Measurements from ENCODE around the gene STKLD1.
"Not testable (repeated sequence)": the region's sequence is repeated elsewhere in the genome, so short reads cannot be mapped to it uniquely, and the experiment has no call there.

STKLD1 gene

DNA sequence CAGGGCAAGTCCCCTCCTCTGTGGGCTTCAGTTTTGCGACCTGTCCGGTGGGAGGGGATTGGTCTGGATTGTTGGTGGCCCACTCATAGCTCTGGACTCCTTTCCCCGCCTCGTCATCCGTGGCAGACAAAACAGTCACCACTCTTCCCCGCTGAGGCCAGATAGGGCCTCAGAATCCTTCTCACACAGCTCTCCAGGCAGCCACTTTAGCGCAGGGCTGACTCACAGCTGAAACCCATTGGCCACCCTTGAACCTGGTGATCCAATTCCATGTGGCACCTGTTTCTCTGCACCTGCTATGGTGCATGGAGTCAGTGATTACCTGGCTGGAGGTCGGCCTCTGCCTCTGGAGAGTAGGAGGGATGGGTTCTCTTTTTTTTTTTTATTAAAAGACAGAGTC, 67.8 kb downstream of the STKLD1 start:
- DNase-seq (ENCODE audit: low read depth in 2 of 2): no peak

DNA sequence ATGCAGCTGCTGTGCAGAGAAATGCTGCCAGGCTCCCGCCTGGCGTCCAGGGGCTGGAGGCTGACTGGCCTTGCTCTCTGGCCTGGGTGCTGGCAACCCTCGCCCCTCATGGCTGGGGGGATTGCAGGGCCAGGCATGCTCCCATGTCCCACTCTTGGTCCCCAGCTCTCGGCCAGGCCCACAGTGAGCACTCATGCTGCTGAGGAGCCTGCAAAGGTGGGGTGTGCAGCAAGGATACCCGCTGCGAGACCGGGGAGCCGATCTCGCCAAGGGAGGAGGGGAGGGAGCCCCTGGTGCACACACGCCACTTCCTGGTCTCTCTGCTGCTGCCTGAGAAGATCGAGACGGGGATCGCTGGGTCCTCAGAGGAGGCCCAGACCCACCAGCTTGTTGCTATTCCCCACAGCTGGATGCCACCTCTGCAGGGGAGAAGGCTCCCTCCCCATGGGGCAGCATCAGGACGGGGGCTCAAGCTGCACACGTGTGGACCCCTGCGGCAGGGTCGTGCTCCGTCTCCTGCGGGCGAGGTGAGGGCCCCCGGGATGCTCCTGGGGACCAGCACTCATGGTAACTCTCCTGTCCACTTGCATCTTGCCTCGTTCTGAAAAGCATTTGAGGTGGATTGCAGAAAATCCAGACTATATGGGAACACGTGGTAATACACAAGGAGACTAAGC, 69.3 kb downstream of the STKLD1 start:
- no peak for DNase-seq (ENCODE audit: low read depth in 2 of 2)

DNA sequence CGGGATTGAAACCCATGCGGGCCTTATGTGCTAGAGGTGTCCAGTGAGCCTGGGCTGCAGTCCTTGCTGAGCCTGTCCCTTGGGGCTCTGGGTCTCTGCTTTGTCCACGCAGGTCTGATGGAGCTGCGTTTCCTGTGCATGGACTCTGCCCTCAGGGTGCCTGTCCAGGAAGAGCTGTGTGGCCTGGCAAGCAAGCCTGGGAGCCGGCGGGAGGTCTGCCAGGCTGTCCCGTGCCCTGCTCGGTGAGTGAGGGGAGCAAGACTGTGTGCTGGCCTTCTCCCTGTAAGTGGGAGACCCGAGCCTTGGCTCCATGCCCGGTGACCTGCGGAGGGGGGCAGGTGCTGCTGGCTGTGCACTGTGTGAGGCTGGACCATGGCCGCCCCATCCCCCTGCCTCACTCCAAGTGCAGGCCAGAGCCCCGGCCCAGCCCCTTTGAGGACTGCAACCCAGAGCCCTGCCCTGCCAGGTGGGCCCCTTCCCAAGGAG, 72.4 kb downstream of the STKLD1 start:
- DNase-seq (ENCODE audit: low read depth in 2 of 2): no peak

DNA sequence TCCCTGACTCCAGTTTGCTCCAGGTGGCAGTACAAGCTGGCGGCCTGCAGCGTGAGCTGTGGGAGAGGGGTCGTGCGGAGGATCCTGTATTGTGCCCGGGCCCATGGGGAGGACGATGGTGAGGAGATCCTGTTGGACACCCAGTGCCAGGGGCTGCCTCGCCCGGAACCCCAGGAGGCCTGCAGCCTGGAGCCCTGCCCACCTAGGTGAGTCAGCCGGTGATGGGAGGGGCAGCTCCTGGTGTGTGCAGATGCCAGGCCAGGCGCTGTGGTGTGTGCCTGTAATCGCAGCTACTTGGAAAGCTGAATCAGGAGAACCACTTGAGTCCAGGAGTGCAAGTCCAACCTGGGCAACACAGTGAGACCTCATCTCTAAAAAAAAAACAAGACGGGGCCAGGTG, 73.6 kb downstream of the STKLD1 start:
- DNase-seq (ENCODE audit: low read depth in 2 of 2): no peak

DNA sequence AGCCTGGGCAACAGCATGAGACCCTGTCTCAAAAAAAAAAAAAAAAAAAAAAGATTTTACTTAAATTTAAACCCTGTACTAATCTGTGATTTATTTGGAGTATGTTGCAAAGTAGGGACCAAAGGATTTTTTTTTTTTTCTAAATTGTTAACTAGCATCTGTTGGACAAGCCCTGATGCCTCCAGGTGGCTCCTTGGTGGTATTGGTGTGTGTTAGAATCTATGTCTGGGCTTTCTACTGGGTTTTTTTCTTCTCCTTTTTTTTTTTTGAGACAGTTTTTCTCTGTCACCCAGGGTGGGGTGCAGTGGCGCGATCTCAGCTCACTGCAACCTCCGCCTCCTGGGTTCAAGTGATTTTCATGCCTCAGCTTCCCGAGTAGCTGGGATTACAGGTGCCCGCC, 75.7 kb downstream of the STKLD1 start:
- DNase-seq (ENCODE audit: low read depth in 2 of 2): not testable (repeated sequence)

DNA sequence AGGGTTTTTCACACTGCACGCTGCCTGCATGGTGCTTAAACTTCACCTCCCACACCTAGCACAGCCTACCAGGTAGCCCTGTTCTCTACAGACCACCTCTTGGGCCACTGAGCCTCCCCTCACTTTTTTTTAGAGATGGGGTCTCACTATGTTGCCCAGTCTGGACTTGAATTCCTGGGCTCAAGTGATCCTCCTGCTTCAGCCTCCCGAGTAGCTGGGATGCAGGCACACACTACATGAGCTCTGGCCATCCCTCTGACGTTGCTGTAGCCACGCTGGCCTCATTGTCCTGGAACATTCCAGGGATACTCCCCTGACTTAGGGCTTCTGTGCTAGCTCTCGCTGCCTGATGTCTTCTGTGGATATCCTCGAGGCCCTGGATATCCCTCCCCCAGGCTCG, 76.4 kb downstream of the STKLD1 start:
- DNase-seq (ENCODE audit: low read depth in 2 of 2): no peak

DNA sequence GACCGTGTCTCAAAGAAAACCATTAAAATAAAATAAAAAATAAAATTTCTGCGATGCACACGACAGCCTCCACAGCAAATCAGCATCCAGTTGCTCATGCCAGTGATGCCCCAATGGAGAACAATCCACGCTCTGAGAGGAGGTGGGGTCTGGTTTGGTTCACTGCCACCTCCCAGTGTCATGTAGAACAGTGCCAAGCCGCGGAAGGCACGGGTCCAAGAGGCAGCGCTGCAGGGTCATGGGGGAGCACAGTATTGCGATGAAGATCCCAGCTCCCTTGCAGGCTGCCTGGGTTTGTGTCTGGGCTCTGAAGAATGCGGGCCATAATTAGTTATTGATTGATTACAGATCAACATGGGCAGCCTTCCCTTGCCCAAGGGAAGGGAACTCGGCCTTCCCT, 77.5 kb downstream of the STKLD1 start:
- DNase-seq (ENCODE audit: low read depth in 2 of 2): no peak

DNA sequence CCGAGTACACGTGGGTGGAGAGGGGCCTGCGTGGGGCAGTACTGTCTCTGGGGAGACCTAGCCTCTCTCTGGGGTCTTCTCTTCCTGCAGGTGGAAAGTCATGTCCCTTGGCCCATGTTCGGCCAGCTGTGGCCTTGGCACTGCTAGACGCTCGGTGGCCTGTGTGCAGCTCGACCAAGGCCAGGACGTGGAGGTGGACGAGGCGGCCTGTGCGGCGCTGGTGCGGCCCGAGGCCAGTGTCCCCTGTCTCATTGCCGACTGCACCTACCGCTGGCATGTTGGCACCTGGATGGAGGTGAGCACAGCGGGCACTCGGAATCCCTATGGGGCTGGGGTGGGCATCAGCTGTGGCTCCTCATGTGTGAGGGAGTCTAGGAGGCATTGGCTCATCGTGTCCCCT, 78.2 kb downstream of the STKLD1 start:
- no peak for DNase-seq (ENCODE audit: low read depth in 2 of 2)

DNA sequence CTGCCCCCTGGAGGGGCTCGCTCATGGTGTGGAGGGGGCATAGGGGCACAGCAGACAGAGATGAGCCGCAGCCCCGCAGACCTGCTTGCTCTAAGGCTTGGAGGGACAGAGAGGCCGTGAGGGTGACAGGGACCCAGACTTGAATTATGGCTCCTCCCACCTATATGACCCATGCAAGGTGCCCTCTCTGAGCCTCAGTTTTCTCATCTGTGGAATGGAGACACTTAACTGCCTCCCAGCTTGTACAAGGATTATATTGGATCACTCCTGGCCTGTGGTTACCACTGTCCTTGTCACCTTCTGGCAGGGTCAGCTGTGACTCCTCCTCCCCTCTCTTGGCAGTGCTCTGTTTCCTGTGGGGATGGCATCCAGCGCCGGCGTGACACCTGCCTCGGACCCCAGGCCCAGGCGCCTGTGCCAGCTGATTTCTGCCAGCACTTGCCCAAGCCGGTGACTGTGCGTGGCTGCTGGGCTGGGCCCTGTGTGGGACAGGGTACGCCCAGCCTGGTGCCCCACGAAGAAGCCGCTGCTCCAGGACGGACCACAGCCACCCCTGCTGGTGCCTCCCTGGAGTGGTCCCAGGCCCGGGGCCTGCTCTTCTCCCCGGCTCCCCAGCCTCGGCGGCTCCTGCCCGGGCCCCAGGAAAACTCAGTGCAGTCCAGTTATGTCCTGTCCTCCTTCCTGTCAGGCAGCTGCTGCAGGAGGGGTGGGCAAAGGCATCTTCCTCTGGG, 78.9 kb downstream of the STKLD1 start:
- DNase-seq (ENCODE audit: low read depth in 2 of 2): no peak

All from stimulated activated CD8-positive, alpha-beta memory T cell treated with anti-CD3 and anti-CD28 coated beads, Interleukin-15, amount 100 ng/mL, for 48 hours (primary cell).